ENCODE results near the gene RNF150.

The RNF150 gene

DNA sequence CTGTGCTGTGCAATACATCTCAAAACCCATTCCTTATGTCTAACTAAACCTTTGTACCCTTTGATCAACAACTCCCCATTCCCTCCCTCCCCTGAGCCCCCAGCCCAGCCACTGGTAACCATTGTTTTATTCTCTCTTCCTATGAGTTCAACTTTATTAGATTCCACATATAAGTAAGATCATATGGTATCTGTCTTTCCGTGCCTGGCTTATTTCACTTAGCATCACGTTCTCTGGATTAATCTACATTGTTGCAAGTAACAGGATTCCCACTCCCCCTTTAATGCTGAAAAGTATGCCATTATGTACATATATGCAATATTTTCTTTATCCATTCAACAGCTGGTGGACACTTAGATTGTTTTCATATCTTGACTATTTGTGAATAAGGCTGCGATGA, 119.4 kb downstream of the RNF150 start:
- TF ChIP-seq, protein P1, sequence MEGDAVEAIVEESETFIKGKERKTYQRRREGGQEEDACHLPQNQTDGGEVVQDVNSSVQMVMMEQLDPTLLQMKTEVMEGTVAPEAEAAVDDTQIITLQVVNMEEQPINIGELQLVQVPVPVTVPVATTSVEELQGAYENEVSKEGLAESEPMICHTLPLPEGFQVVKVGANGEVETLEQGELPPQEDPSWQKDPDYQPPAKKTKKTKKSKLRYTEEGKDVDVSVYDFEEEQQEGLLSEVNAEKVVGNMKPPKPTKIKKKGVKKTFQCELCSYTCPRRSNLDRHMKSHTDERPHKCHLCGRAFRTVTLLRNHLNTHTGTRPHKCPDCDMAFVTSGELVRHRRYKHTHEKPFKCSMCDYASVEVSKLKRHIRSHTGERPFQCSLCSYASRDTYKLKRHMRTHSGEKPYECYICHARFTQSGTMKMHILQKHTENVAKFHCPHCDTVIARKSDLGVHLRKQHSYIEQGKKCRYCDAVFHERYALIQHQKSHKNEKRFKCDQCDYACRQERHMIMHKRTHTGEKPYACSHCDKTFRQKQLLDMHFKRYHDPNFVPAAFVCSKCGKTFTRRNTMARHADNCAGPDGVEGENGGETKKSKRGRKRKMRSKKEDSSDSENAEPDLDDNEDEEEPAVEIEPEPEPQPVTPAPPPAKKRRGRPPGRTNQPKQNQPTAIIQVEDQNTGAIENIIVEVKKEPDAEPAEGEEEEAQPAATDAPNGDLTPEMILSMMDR (IDR thresholded peaks at IDR 0.05; ENCODE audit: low read depth, low read length, missing control alignments), result no peak
- no peak overlapping the region for H3K4me3 ChIP-seq (ENCODE audit: low read depth, low read length)
- in situ Hi-C loops (cut with HindIII; ENCODE audit: low sequenced_read_pairs), result no loop called here
- no peak for DNase-seq (ENCODE audit: low read depth)

DNA sequence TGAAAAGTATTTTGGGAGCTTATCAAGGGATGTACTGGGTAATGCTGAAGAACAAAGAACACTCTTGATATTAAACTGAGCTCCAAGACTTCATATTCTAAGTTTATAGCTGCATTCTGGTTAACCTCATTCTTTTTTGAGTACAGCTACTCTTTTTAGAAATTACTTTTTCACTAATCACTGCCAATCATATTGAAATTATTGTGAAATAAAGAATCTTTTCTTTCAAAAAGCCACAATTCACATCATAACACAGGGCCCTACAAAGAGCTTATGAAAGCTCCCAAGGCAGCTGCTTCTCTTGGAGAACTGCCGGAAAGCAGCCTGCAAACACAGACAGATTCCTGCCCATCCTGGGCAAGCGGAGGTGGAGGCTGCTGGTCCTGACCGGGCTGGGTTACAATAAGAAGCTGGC, 121.4 kb downstream of the RNF150 start:
- TF ChIP-seq, protein P1 (IDR thresholded peaks at IDR 0.05; ENCODE audit: low read depth, low read length, missing control alignments), result no peak
- H3K4me3 ChIP-seq (ENCODE audit: low read depth, low read length), result no peak overlapping the region
- DNase-seq (ENCODE audit: low read depth), result no peak
- in situ Hi-C loops (cut with HindIII; ENCODE audit: low sequenced_read_pairs), result no loop called here

DNA sequence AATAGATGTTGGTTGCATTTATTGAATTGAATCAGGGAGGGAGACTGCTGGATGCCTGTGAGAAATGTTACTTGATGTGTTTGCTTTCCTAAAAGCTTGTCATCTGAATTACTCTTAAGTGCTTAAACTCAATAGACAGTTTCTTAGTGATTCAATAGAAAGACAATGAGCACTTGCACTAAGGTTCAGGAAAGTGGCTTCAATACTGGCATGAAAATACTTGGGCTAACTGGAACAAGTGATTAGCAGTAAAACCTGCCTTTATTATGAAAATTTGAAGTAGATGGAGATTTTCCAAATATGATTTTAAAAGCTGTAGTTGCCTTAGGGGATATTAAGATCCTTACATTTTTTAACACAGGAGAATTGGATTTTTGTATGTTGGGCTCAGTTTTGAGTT, 123.3 kb downstream of the RNF150 start:
- no peak for DNase-seq (ENCODE audit: low read depth)
- in situ Hi-C loops (cut with HindIII; ENCODE audit: low sequenced_read_pairs), result no loop called here
- TF ChIP-seq, protein P1 (IDR thresholded peaks at IDR 0.05; ENCODE audit: low read depth, low read length, missing control alignments), result no peak
- no peak overlapping the region for H3K4me3 ChIP-seq (ENCODE audit: low read depth, low read length)

DNA sequence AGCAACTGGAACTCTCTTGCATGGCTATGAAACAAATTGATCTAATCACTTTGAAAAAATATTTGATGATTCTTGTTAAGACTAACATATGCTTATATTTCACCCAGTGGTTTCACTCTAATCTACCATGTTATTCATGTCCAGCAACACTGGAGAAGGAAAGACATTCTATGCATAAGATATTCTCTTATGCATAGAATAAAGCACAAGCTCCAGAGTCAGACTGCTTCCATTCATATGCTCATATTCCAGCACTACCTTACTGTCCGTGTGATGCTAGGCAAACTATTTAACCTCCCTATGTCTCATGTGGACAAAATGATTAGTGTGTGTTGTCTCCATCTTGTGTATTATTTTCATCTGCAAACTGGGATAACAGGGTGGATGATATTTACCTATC, 124.1 kb downstream of the RNF150 start:
- H3K4me3 ChIP-seq (ENCODE audit: low read depth, low read length), result no peak overlapping the region
- in situ Hi-C loops (cut with HindIII; ENCODE audit: low sequenced_read_pairs), result no loop called here
- DNase-seq (ENCODE audit: low read depth), result no peak
- TF ChIP-seq, protein P1 (IDR thresholded peaks at IDR 0.05; ENCODE audit: low read depth, low read length, missing control alignments), result no peak

DNA sequence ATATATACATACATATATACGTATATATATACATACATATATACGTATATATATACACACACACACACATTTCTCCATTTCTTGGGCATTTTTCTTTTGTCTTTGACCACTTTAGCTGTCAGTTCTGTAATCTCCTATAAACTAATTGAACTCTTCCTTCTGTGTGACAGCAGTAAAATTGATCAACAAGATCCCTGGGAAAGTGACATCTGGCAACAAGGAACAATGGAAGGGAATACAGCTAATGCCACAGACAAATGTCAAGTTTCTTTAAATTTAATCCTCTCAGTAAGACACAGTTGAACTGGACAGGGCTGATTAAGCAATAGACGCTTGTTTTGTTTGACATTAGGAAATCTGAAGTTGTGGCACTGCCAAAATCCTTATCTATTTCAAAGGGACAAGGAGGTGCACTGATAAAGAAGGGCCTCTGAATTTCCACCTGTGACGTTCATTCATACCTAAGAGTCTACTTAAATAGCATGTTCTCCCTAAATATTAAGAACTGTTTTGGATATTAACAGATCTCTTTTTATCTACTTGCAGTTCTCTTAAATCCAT, 126.9 kb downstream of the RNF150 start:
- DNase-seq (ENCODE audit: low read depth), result no peak
- TF ChIP-seq, protein P1 (IDR thresholded peaks at IDR 0.05; ENCODE audit: low read depth, low read length, missing control alignments), result no peak
- no peak overlapping the region for H3K4me3 ChIP-seq (ENCODE audit: low read depth, low read length)
- in situ Hi-C loops (cut with HindIII; ENCODE audit: low sequenced_read_pairs), result no loop called here

DNA sequence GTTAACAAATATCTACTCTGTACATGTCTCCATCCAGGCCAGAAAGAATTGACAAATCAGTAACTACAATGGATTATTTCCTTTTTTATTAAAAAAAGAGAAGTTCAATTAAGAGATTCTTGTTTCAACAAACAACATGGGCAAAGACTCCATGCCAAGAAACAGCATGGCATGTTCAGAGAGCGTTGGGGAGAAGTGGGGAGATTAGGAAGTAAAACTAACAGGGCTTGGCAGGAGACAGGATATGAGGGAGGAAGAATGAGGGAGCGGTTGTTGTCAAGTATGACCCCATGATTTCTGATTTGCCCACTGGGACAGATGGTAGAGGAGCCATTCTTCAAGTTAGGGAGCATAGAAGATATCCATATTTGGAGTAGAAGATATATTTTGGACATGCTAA, 128.4 kb downstream of the RNF150 start:
- TF ChIP-seq, protein P1 (IDR thresholded peaks at IDR 0.05; ENCODE audit: low read depth, low read length, missing control alignments), result no peak
- no peak for DNase-seq (ENCODE audit: low read depth)
- H3K4me3 ChIP-seq (ENCODE audit: low read depth, low read length), result no peak overlapping the region
- in situ Hi-C loops (cut with HindIII; ENCODE audit: low sequenced_read_pairs), result no loop called here

All from astrocyte of the cerebellum (primary cell).